ENCODE measurements around the gene CDIPT. TPM values are rescaled to one million over a fixed set of nuclear protein-coding genes. Genes with fewer than 3 reads are reported as not detected.

Gene CDIPT
- total RNA-seq, 2 donors from 2014 or later, result 92.1 to 107 TPM

DNA sequence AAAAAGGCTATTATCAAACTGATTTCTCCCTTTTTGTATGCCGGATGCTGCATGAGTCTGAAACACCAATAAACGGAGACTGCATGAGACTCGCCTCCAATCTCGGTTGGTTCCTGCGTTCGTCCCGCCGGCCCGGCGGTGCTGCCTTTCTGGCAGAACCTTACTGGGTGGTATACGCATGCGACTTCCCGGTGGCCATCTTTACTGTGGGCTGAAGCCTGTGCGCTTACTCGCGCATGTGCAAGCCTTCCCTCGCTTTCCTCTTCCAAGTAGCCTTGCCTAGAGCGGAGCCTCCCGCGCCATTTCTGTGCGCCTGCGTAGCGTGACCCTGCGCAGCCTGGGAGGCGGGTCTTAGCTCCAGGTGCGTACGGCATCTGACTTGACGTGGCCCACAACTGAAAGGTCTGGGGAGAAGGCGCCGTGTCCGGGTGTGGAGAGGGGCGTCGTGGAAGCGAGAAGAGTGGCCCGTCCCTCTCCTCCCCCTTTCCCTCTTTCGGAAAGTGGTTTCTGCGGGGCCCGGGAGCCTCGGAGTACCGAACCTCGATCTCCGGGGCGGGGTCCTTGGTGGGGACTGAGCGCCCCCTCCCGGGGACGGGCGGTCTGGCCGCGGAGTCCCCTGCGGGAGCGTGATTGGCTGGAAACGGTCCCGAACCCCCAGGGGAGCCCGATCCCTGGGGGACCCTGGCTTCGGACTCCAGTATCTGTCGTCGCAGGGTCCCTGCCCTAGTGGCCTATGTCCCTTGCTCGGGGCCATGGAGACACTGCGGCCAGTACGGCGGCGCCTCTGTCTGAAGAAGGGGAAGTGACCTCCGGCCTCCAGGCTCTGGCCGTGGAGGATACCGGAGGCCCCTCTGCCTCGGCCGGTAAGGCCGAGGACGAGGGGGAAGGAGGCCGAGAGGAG is 47.0 kb downstream of the CDIPT start, which contains the start of gene PAGR1:
Gene PAGR1, plus strand, starts transcription at position 360 of the 901 bp plus-strand sequence. Its CDS starts 374 bp downstream, at position 734.
- H3K27ac ChIP-seq, result peak within 1 kb of the TSS; percentile 92 to 96
- ATAC-seq (ENCODE audit: insufficient number of reproducible peaks, low FRiP score, low read depth), result peak; percentile 84
- DNase-seq (ENCODE audit: low spot score), result peak; percentile 91

DNA sequence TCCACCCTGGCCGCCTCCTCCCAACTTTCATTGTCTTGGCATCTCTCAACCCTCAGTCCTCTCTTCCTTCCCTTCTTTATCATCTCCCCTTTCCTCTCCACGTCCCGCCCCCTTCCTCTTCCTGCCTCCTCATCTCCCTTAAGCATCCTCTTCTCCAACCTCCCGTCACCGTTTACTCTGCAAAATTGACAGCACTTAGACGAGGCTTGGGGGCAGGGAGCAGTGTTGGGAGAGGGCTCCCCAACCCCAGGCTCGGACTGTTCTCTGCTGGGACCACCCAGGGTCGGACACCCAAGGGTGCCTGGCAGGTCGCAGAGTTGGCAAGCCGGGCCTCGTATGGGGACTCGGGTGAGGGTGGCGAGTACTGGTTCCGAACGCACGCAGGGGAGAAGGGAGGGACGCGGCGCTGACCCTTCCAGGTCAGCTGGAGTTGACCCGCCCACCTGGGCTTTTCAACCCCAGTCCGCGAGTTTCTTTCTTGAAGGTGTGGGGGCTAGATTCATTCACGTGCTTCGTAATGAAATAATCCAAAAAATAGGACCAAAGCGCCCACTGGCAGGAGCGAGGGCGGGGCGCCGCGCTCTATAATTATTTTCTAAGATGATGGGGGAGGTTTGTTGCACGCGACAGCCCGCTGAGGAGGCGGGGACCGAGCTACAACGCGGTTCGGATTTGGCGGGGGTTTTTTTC is 47.8 kb downstream of the CDIPT start:
- Histone ChIP-seq H3K27me3 (replicated peaks; ENCODE audit: insufficient read depth) (no peaks in the 10 kb centered on the region), H3K36me3 (no peaks in the 10 kb centered on the region), H3K4me1 (ENCODE audit: control insufficient read depth in 1 of 2, low read depth in 2 of 2) (peaks cover 48 to 71% of the 10 kb centered on the region in 2 donors), H3K27ac (peak overlapping the region; percentile 92 to 96), H3K4me3 (peak overlapping the region; percentile 95), H3K9me3 (no peaks in the 10 kb centered on the region)
- DNase-seq (ENCODE audit: low spot score), result no peak
- ATAC-seq (ENCODE audit: insufficient number of reproducible peaks, low FRiP score, low read depth), result no peak
- TF ChIP-seq, protein P1, sequence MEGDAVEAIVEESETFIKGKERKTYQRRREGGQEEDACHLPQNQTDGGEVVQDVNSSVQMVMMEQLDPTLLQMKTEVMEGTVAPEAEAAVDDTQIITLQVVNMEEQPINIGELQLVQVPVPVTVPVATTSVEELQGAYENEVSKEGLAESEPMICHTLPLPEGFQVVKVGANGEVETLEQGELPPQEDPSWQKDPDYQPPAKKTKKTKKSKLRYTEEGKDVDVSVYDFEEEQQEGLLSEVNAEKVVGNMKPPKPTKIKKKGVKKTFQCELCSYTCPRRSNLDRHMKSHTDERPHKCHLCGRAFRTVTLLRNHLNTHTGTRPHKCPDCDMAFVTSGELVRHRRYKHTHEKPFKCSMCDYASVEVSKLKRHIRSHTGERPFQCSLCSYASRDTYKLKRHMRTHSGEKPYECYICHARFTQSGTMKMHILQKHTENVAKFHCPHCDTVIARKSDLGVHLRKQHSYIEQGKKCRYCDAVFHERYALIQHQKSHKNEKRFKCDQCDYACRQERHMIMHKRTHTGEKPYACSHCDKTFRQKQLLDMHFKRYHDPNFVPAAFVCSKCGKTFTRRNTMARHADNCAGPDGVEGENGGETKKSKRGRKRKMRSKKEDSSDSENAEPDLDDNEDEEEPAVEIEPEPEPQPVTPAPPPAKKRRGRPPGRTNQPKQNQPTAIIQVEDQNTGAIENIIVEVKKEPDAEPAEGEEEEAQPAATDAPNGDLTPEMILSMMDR (IDR thresholded peaks at IDR 0.05), result no peak

More for the DNA sequence above, 47.0 kb downstream of the CDIPT start, which contains the start of gene PAGR1:
- Histone ChIP-seq H3K4me3 (peak within 1 kb of the TSS; percentile 95), H3K36me3 (no peaks in the 10 kb centered on the region), H3K27me3 (replicated peaks; ENCODE audit: insufficient read depth) (no peaks in the 10 kb centered on the region), H3K4me1 (ENCODE audit: control insufficient read depth in 1 of 2, low read depth in 2 of 2) (peaks cover 39 to 63% of the 10 kb centered on the region in 2 donors), H3K9me3 (no peaks in the 10 kb centered on the region)
- TF ChIP-seq, protein P1 (IDR thresholded peaks at IDR 0.05), result peak; percentile 76

DNA sequence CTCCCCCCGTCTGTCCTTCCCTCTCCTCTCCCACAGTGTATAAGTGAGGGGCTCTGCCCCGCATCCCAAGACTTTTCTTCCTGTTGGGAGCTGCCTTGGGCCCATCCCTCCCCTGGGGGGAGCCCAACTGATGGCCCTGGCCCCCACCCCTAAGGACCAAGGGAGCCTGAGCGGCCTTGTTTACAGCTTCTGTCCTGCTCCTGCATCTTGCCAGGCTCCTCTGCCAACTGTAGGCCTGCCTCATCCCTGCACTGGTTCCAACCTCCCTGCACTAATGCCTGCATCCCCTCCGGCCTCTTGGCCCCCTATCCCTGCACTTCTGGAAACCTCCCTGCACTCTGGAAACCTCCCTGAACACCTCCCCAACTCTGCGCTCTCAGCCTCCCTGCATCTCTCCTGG is 48.4 kb downstream of the CDIPT start:
- Histone ChIP-seq H3K36me3 (no peaks in the 10 kb centered on the region), H3K9me3 (no peaks in the 10 kb centered on the region), H3K27me3 (replicated peaks; ENCODE audit: insufficient read depth) (no peaks in the 10 kb centered on the region), H3K4me3 (peak overlapping the region; percentile 95), H3K4me1 (ENCODE audit: control insufficient read depth in 1 of 2, low read depth in 2 of 2) (peaks cover 43 to 71% of the 10 kb centered on the region in 2 donors), H3K27ac (peak overlapping the region; percentile 92 to 96)
- TF ChIP-seq, protein P1 (IDR thresholded peaks at IDR 0.05), result no peak
- ATAC-seq (ENCODE audit: insufficient number of reproducible peaks, low FRiP score, low read depth), result no peak
- DNase-seq (ENCODE audit: low spot score), result no peak

DNA sequence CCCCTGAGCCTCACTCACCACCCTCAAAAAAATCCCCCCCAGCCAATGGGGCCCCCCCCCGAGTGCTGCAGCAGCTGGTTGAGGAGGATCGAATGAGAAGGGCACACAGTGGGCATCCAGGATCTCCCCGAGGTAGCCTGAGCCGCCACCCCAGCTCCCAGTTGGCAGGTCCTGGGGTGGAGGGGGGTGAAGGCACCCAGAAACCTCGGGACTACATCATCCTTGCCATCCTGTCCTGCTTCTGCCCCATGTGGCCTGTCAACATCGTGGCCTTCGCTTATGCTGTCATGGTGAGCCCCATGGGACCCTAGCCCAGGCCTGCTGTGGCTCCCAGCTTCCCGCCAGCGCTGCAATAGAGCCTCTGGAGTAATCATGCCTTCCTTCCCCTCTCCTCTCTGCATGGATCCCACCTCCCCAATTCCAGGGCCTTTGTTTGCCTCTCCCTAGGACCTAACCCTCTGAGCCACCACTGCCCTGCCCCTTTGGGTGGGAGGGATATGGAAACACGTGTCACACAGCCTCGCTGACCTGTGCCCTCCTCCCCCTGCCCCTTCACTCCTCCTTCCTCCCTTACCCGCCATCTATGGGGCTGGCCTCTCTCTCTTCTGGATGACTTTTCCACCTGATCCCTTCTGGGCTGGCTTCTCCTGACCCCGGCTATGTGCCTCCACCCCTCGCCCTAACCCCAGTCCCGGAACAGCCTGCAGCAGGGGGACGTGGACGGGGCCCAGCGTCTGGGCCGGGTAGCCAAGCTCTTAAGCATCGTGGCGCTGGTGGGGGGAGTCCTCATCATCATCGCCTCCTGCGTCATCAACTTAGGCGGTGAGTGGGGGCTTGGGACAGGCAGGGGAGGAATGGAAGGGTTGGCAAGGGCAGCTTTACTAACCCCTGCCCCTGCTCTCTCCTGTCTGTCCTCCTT is 49.1 kb downstream of the CDIPT start:
- peaks cover 48 to 71% of the 10 kb centered on the region in 2 donors for H3K4me1 ChIP-seq (ENCODE audit: control insufficient read depth in 1 of 2, low read depth in 2 of 2)
- H3K9me3 ChIP-seq, result no peaks in the 10 kb centered on the region
- H3K4me3 ChIP-seq, result no peak overlapping the region
- H3K27me3 ChIP-seq (replicated peaks; ENCODE audit: insufficient read depth), result no peaks in the 10 kb centered on the region
- TF ChIP-seq, protein P1 (IDR thresholded peaks at IDR 0.05), result no peak
- H3K27ac ChIP-seq, result peak overlapping the region; percentile 92 to 96
- DNase-seq (ENCODE audit: low spot score), result no peak
- ATAC-seq (ENCODE audit: insufficient number of reproducible peaks, low FRiP score, low read depth), result no peak
- peaks cover 3% of the 10 kb centered on the region for H3K36me3 ChIP-seq

All from thoracic aorta (tissue), 2 donors.